Spleen (tissue), 7 donors: ENCODE results near the gene ZBTB44.
A peak's percentile ranks its signal among the peaks of the same experiment; 100 is the strongest.

Source experiments
- CTCF ChIP-seq, 11 experiments: fragments of 200-600 bp in 7 of 11; fragments of 450-650 bp in 4 of 11; sonication (generic) in 4 of 11; IDR thresholded peaks in 8 of 11; conservative IDR thresholded peaks in 3 of 11; 1 replicate in 7 of 11; 2 replicates in 4 of 11; pipeline versions ENCODE4 v1.4.0 to v1.8.0; 2016 to 2021; ENCODE audit warnings: antibody characterized with exemption in 11 of 11, inconsistent platforms in 4 of 11, mild to moderate bottlenecking in 1 of 11
- POLR2A ChIP-seq, 3 donors: fragments of 450-650 bp; IDR thresholded peaks; one replicate each; pipeline ENCODE4 v1.5.1; 2017; ENCODE audit warnings: antibody characterized with exemption in 3 of 3, mild to moderate bottlenecking in 1 of 3
- POLR2AphosphoS5 ChIP-seq, 3 donors: sonication (generic); formaldehyde crosslinking; IDR thresholded peaks; one replicate each; pipeline ENCODE4 v1.5.1; 2017; ENCODE audit warnings: antibody characterized with exemption in 3 of 3
- donor health status: DM: no; HTN: no; CAD: no; lungs with moderate emphysema.
- donor health status: DM: no; HTN: no; CAD: no.
- donor health status: DM: no; HTN: no; CAD: no.

- no peak for TF ChIP-seq CTCF (IDR thresholded peaks at IDR 0.05 in 8 of 11, conservative IDR thresholded peaks at IDR 0.05 in 3 of 11)
- no peak for TF ChIP-seq POLR2A (IDR thresholded peaks at IDR 0.05)
- peak in 1 of 3 donors; percentile 53 for TF ChIP-seq POLR2AphosphoS5 (IDR thresholded peaks at IDR 0.05)
Measured at GRCh38 chr11:130181295-130182272, 133.1 kb downstream of the ZBTB44 start.
